Measurements from ENCODE around the gene HAGH. TPM values are rescaled to one million over a fixed set of nuclear protein-coding genes. Genes with fewer than 3 reads are reported as not detected.

Gene HAGH
- polyA plus RNA-seq, 1 experiment: 51.6 TPM

DNA sequence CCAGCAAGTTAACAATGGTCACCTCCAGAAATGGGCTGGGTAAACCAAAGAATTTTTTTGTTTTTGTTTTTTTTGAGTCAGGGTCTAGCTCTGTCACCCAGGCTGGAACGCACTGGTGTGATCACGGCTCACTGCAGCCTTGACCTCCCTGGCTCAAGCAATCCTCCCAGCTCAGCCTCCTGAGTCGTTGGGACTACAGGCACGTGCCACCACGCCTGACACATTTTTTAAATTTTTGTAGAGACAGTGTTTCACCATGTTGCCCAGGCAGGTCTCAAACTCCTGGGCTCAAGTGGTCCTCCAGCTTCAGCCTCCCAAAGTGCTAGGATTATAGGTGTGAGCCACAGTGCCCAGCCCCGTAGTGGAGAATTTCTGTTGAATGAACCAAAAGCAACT lies 46.0 kb downstream of the HAGH start:
- POLR2A ChIA-PET: no interaction called here
- H3K4me3 ChIP-seq (ENCODE audit: low read depth, low read length): no peak overlapping the region
- H3K27me3 ChIP-seq (ENCODE audit: control insufficient read depth, insufficient read depth, low read length): no peaks in the 10 kb centered on the region
- CTCF ChIA-PET: no interaction called here
- DNase-seq (ENCODE audit: low read depth): no peak
- H3K36me3 ChIP-seq (ENCODE audit: control insufficient read depth, insufficient read depth, low read length): peaks cover 28% of the 10 kb centered on the region
- TF ChIP-seq, protein P1, sequence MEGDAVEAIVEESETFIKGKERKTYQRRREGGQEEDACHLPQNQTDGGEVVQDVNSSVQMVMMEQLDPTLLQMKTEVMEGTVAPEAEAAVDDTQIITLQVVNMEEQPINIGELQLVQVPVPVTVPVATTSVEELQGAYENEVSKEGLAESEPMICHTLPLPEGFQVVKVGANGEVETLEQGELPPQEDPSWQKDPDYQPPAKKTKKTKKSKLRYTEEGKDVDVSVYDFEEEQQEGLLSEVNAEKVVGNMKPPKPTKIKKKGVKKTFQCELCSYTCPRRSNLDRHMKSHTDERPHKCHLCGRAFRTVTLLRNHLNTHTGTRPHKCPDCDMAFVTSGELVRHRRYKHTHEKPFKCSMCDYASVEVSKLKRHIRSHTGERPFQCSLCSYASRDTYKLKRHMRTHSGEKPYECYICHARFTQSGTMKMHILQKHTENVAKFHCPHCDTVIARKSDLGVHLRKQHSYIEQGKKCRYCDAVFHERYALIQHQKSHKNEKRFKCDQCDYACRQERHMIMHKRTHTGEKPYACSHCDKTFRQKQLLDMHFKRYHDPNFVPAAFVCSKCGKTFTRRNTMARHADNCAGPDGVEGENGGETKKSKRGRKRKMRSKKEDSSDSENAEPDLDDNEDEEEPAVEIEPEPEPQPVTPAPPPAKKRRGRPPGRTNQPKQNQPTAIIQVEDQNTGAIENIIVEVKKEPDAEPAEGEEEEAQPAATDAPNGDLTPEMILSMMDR (IDR thresholded peaks at IDR 0.05; ENCODE audit: insufficient read depth, low read depth, low read length): no peak

DNA sequence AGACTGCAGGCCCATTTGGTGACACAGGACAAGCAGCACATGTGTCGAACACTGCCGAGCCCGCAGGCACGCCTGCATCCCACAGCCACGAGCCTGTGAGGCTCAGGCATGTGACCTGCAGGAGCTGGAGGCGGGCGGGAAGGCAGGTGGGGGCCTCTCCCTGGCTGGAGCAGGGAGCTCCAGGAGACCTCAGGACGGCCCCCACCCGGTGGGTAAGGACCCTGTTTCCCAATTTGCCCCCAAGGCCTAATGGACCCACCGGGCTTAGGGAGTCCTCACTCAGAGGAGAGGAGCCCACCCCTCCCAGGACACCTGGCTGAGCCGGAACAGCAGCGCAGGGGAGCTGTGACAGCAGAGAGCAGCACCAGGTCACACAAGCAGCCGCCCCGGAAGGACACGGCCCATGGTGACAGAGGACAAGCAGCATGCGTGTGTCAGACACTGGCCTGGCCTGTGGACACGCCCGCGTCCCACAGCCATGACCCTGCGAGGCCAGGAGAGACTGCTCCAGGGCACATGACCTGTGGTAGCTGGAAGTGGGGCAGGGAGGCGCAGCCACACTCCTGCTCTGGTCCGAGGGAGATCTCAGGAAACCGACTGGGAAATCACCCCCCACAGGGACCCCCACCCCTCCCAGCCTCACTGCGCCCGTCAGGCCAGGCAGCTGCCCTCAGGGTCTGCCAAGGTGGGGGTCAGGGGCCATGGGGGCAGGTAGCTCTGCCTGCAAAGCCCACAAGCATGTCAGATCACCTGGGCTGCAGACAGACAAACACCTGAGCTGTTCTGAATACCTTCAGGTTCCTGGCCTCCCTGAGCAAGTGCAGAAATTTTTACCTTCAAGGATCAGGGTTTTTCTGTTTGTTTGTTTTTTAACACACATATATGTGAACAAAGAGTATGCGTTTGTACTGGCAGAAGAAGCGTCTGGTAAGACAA lies 46.6 kb downstream of the HAGH start:
- Histone ChIP-seq H3K4me3 (ENCODE audit: low read depth, low read length) (no peak overlapping the region), H3K36me3 (ENCODE audit: control insufficient read depth, insufficient read depth, low read length) (peaks cover 31% of the 10 kb centered on the region), H3K27me3 (ENCODE audit: control insufficient read depth, insufficient read depth, low read length) (no peaks in the 10 kb centered on the region)
- TF ChIP-seq, protein P1 (IDR thresholded peaks at IDR 0.05; ENCODE audit: insufficient read depth, low read depth, low read length): no peak
- CTCF ChIA-PET: no interaction called here
- POLR2A ChIA-PET: no interaction called here
- DNase-seq (ENCODE audit: low read depth): no peak

DNA sequence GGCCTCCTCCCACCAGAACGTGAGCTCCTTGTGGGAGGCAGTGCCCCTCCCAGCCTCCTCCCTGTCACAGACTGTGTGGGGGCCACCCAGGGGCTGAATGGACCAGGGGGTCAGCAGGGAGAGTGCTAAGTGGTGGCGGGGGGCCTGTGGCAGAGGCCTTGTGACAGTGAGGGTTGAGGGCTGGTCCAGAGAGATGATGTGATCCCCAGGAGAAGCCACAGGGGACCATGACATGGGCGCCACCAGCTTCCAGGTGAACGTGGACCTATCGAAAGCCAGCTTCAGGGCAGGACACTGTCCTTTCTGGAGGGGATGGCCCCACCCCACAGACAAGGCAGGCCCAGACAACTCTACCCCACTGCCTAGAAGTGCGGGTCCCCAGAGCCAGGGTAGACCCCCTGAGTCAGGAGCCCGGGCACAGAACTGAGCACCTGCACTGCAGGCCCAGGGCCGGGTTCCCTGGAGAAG lies 47.4 kb downstream of the HAGH start:
- DNase-seq (ENCODE audit: low read depth): no peak
- TF ChIP-seq, protein P1 (IDR thresholded peaks at IDR 0.05; ENCODE audit: insufficient read depth, low read depth, low read length): no peak
- Histone ChIP-seq H3K4me3 (ENCODE audit: low read depth, low read length) (no peak overlapping the region), H3K27me3 (ENCODE audit: control insufficient read depth, insufficient read depth, low read length) (no peaks in the 10 kb centered on the region), H3K36me3 (ENCODE audit: control insufficient read depth, insufficient read depth, low read length) (peaks cover 30% of the 10 kb centered on the region)
- ChIA-PET POLR2A (no interaction called here), CTCF (no interaction called here)

DNA sequence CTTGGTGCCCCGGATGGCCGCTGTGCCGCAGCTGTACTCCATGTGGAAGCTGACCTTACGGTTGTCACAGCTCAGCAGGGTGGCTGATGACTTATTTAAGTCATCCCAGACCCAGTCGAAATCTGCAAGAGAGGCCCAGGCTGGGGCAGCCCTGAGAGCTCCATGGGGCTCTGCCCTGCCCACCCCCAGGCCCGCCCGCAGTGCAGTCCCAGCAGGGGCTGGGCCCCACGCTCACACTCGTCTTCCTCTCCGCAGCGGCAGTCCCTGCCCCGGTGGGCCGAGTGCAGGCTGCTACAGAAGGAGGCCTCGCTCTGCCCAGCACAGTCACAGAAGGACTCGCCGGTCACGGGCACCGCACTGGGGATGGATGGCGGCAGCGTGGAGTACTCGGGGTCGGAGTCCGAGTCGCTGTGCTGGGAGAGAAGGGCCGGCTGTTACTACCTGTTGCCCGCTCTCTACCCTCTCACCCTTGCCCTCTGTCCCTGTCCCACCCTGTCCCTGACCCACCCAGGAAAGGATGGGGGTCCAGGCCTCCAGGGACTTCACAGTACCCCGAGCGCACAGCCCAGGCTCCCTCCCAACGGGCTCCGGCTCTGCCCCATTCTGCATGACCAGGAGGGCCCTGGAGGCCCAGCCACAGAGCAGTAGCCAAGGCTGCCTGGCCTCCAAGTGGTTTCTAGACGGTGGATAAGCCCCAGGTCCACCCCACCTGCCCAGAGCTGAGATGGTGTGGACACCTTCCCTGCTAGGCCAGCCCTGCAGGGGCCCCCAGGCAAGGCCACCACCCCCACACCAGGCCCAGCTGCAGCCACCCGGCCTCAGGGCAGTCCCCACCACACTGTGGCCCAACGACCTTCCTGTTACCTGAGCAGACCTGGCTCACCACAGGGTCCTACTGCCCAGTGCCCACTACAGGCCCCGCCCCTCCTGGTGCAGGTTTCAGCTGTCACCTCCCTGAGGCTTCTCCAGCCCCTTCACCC lies 48.1 kb downstream of the HAGH start:
- no peak for DNase-seq (ENCODE audit: low read depth)

More for the DNA sequence above, 48.1 kb downstream of the HAGH start:
- CTCF ChIA-PET: no interaction called here
- TF ChIP-seq, protein P1 (IDR thresholded peaks at IDR 0.05; ENCODE audit: insufficient read depth, low read depth, low read length): no peak
- POLR2A ChIA-PET: no interaction called here
- Histone ChIP-seq H3K27me3 (ENCODE audit: control insufficient read depth, insufficient read depth, low read length) (no peaks in the 10 kb centered on the region), H3K4me3 (ENCODE audit: low read depth, low read length) (no peak overlapping the region), H3K36me3 (ENCODE audit: control insufficient read depth, insufficient read depth, low read length) (peaks cover 30% of the 10 kb centered on the region)
